ENCODE results near the gene ATXN7. TPM values are rescaled to one million over a fixed set of nuclear protein-coding genes. Genes with fewer than 3 reads are reported as not detected.

The ATXN7 gene
- total and polyA plus RNA-seq, 2 donors from 2014 or later = 1.4 to 36.4 TPM

- Histone ChIP-seq H3K27me3 (ENCODE audit: control insufficient read depth, insufficient read depth, low read length) (no peaks in the 10 kb centered on the region), H3K9ac (ENCODE audit: low read length in 3 of 3) (no peak overlapping the region), H3K4me3 (ENCODE audit: low read length in 3 of 3) (no peak overlapping the region), H3K9me3 (ENCODE audit: control insufficient read depth in 2 of 3, insufficient read depth in 1 of 3, low read length in 3 of 3) (no peaks in the 10 kb centered on the region), H3K4me1 (ENCODE audit: control insufficient read depth in 2 of 3, insufficient read depth in 2 of 3, low read depth in 1 of 3, low read length in 3 of 3) (peaks cover 5 to 6% (median 6%) of the 10 kb centered on the region in 3 donors), H3K27ac (ENCODE audit: low read depth in 2 of 2, low read length in 2 of 2) (no peak overlapping the region), H3K36me3 (ENCODE audit: control insufficient read depth in 2 of 3, insufficient read depth in 3 of 3, low read length in 3 of 3) (peaks cover 0 to 1% (median 0%) of the 10 kb centered on the region in 3 donors)
- TF ChIP-seq CTCF (IDR thresholded peaks at IDR 0.05; ENCODE audit: borderline replicate concordance, extremely low read depth, insufficient read depth) = no peak
- DNase-seq = peak in 1 of 5 donors; percentile 77
- intact Hi-C loops (cut with DNase I) = no loop called here
- no peak for FAIRE-seq
Measured at GRCh38 chr3:63949005-63949404, 85.3 kb downstream of the ATXN7 start.

GRCh38 chr3:63950698-63951097 is 87.0 kb downstream of the ATXN7 start:
- no peaks in the 10 kb centered on the region for H3K27me3 ChIP-seq (ENCODE audit: control insufficient read depth, insufficient read depth, low read length)
- no peak overlapping the region for H3K4me3 ChIP-seq (ENCODE audit: low read length in 3 of 3)
- intact Hi-C loops (cut with DNase I) = no loop called here
- no peaks in the 10 kb centered on the region for H3K9me3 ChIP-seq (ENCODE audit: control insufficient read depth in 2 of 3, insufficient read depth in 1 of 3, low read length in 3 of 3)
- no peak overlapping the region for H3K9ac ChIP-seq (ENCODE audit: low read length in 3 of 3)
- DNase-seq (no peak), FAIRE-seq (no peak)
- peaks cover under 1 to 14% (median 8%) of the 10 kb centered on the region in 3 donors for H3K4me1 ChIP-seq (ENCODE audit: control insufficient read depth in 2 of 3, insufficient read depth in 2 of 3, low read depth in 1 of 3, low read length in 3 of 3)
- H3K27ac ChIP-seq (ENCODE audit: low read depth in 2 of 2, low read length in 2 of 2) = no peak overlapping the region
- peaks cover 0 to 5% (median 0%) of the 10 kb centered on the region in 3 donors for H3K36me3 ChIP-seq (ENCODE audit: control insufficient read depth in 2 of 3, insufficient read depth in 3 of 3, low read length in 3 of 3)
- TF ChIP-seq CTCF (IDR thresholded peaks at IDR 0.05; ENCODE audit: borderline replicate concordance, extremely low read depth, insufficient read depth) = no peak

GRCh38 chr3:63951492-63952247 is 88.0 kb downstream of the ATXN7 start:
- DNase-seq = no peak
- intact Hi-C loops (cut with DNase I) = no loop called here
- H3K27me3 ChIP-seq (ENCODE audit: control insufficient read depth, insufficient read depth, low read length) = no peaks in the 10 kb centered on the region
- TF ChIP-seq CTCF (IDR thresholded peaks at IDR 0.05; ENCODE audit: borderline replicate concordance, extremely low read depth, insufficient read depth) = no peak
- no peak overlapping the region for H3K27ac ChIP-seq (ENCODE audit: low read depth in 2 of 2, low read length in 2 of 2)
- no peak overlapping the region for H3K4me3 ChIP-seq (ENCODE audit: low read length in 3 of 3)
- no peaks in the 10 kb centered on the region for H3K9me3 ChIP-seq (ENCODE audit: control insufficient read depth in 2 of 3, insufficient read depth in 1 of 3, low read length in 3 of 3)
- H3K4me1 ChIP-seq (ENCODE audit: control insufficient read depth in 2 of 3, insufficient read depth in 2 of 3, low read depth in 1 of 3, low read length in 3 of 3) = peaks cover 0 to 19% (median 11%) of the 10 kb centered on the region in 3 donors
- no peak for FAIRE-seq
- peaks cover 0 to 5% (median 0%) of the 10 kb centered on the region in 3 donors for H3K36me3 ChIP-seq (ENCODE audit: control insufficient read depth in 2 of 3, insufficient read depth in 3 of 3, low read length in 3 of 3)
- no peak overlapping the region for H3K9ac ChIP-seq (ENCODE audit: low read length in 3 of 3)

All from kidney (tissue), 14 donors.